ENCODE results near the gene AFDN.

Gene AFDN

DNA sequence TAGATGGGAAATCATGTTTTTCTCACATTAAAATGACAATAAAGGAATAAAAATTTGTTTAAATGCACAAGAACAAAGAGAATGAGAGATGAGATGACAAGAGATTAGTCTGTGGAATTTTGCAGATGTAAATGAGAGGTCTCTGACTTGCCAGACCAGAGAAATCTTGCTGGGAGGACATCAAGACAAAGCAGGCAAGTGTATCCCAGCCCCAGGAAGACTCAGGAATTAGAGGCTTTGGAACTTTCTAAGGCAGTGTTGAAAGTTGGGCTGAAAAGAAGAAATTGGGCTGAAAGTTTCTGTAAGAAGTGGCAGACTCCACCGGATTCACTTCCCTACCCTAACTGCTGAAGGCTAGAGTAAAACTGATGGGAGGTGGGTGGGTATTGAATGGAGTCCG, 54.6 kb downstream of the AFDN start:
- no peak for DNase-seq

DNA sequence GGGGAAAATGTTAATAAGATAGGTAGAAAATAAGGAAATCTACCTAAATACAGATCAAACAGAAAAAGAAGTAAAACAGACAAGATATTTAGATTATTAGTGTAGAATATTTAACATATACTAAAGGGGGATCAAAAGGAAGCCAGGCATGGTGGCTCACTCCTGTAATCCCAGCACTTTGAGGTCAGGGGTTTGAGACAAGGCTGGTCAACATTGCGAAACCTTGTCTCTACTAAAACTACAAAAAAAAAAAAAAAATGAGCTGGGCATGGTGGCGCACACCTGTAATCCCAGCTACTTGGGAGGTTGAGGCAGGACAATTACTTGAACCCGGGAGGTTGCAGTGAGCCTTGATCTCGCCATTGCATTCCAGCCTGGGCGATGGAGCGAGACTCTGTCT, 55.5 kb downstream of the AFDN start:
- no peak for DNase-seq

DNA sequence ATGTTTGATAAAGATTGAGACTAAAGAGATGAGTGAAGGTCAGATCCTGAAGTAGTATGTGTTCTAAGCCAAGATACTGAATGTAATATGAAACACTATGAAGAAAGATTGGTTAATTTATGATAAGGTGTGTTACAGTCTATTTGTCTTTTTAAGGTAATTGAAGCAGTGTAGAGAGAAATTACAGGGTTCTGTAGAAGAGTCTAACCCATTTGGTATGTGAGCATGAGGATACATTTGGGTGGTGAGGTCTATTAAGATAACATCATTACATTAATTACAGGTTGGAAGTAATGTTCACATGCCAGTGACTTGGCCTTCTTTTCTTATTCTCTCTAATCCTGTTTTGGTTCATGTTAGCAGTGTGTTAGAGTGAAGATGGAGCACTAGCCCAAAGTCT, 61.4 kb downstream of the AFDN start:
- DNase-seq: no peak

DNA sequence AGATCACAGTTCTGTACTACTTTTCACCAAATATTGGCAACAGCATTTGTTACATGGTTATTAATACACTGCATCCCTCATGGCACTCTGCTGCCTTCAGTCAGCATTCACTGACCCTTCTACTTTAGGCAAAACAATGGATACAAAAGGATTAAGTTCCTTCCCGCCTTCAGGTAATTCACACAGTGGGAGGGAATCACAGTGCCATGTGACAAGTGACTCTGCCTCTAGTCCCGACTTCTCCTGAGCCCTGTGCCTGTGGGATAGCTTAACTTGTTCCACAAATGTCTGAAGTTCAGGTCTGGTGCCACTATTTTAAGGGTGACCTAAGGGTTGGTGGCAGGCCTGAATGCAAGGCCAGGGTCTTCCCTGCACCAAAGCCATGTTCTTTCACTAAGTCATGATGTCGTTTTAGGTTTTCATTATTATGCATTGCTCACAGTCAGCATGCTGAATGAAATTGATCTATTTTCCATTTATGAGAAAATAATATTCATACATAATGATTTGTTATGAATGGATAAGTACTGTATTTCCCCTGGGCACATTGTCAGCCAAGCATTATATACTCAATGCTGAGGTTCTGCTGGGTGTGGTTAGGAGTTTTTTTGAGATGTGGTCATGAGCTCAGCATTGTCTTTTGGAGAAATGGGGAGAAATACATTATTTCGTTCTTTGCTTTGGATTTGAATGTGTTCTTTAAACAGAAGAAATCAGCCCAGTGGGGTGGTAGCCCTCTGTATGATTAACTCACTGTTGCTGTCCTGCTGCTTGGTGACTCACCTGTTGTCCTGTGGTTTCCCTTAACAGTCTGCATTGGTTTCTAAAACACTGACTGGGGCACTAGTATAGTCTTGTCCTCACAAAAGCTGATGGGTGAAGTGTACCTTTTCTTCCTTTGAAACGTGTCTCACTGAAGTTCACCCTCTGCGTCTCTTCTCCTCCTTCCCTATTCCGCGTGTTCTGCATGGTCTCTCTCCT, 66.4 kb downstream of the AFDN start:
- DNase-seq: no peak

DNA sequence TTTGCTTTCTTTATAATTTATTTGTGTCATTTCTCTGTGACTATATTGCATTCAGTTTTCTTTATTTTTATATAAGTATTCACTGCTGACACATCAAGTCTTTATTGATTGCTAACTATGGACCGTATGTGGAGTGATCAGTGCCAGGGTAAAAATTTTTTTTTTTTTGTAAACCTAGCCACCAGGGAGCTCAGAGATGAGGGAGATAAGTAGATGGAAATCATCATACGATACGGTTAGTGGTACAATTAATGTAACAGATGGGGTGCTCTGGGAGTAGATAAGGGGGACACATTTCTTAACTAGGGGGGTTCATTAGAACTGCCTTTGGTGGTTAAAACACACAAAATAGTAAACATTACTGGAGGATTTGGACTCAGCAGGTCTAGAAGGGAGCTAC, 68.3 kb downstream of the AFDN start:
- DNase-seq: no peak

DNA sequence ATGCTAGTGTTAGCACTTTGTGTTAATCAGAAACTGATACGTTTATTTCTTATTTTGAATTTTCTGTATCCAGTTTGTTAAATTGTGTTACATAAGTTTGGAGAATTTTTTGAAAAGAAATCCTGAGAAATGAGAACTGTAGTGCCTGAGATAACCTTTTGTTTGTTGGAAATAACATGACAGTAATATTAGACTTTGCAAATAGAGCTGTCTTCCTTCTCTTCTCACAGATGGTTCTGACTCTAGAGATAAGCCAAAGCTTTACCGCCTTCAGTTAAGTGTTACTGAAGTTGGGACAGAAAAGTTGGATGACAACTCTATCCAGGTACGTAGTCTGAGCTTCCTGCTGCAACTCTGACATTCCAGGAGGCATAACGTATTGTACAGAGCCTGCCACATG, 69.9 kb downstream of the AFDN start:
- DNase-seq: no peak

DNA sequence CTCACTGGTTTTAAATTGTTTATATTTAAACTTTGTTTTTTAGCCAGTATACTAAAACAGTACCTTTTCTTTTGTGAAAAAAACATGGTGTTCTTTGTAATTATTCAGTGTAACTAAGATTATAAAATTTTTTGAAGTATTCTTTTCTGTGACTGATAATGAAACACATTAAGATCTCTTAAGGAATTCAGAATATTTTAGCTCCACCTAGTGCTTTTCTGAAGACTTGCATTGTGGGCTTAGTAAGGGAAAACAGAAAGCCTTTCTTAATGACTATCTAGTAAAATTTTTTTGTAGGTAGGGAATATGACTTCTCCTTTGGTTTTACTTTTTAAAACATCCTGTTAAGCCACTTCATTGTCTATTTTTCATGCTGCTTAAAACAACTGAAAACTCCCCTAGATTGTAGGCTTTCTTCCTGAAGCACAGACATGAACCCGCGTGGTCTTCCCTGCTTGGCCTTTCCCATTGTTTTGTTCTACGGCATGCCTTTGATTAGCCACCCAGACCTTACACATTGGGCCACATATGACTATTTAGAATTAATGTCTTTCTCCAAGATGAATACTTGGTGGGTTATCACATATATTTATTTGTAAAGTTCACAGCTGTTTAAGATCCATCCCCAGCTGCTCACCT, 72.1 kb downstream of the AFDN start:
- DNase-seq: peak in 1 of 2 donors; percentile 16

DNA sequence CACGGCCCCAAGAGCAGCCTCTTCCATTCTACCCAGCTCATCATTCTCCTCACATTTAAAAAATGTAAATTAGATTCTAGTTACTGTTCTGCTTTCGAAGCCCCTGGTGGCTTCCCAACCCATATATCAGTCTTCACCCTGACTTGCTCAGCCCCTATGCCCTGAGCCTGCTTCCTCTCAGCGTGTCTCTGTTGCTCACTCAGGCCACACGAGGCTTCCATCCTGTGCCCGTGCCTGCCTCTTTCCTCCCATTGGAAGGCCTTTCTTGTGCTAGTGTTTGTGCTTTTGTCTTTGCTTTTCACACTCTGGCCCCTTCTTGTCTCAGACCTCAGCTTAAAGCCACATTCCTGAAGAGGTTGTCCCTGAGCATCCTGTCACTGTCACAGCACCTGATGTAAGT, 78.1 kb downstream of the AFDN start:
- no peak for DNase-seq

DNA sequence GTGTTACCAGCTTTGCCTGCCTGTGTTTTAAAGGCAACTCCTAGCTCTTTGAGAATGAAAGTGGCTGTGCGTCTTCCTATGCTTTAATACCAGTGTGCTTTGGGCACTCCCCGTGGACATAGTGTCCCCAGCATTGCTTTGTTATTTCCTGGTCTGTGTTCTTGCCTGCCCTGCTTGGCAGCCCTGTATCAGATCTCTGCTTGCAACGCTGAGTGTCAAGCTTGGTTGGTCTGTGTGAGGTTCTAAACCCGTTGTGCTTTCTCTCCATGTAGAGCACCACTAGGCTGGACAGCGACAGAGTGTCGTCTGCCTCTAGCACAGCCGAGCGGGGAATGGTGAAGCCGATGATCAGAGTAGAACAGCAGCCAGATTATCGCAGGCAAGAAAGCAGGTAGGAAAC, 80.2 kb downstream of the AFDN start:
- no peak for DNase-seq

DNA sequence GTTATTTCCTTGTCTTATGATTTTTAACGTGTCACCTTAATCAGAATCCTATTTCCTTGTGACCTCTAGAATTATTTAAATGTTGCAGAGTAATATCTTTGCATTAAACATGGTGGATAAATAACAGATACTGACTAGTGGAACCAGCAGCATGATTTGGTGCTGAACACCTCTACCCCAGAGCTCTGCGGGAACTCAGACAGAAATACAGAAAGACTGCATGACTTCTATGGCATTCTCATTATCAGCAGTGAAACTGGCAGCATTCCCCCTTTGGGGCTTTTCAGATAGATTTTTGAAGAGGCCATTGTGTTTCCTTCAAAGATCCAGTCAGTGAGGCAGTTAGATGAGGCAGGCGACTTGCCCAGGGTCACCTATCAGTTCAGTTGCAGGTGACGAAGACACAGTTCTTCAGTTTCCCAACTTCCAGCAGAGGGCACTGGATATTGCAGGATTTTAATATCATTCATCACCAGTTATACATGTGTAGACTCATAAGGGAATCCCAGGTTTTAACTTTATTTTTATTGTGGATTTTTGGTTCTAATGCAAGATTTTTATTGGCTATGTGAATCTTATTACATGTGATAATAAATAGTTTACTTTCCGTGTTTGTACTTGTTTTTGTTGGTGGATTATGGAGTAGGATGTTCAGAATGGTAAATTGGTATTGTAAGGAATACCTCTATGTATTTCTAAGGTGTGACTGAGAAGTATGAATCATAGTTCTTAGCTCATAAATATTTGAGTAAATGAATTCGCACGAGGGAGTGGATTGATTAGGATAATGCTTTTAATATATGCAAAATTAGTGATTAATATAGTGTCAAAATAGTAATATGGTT, 81.3 kb downstream of the AFDN start:
- DNase-seq: no peak

DNA sequence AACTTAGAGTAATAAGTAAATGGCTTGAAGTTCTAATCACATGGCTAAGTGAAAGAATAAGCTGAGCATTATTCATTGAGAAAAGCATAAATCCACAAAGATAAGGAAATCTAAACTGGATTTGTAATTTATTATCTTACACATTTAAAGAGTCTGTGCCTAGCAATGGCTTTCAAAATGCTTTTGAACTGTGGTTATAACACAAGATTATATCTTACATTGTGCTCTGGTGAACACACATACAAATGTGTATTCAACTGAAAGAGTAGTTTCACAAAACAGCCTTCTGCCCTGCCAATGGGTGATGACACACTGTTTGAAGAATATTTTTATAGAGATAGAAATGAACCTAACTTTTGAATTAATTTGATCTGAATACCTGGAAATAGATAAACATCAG, 83.3 kb downstream of the AFDN start:
- DNase-seq: no peak

DNA sequence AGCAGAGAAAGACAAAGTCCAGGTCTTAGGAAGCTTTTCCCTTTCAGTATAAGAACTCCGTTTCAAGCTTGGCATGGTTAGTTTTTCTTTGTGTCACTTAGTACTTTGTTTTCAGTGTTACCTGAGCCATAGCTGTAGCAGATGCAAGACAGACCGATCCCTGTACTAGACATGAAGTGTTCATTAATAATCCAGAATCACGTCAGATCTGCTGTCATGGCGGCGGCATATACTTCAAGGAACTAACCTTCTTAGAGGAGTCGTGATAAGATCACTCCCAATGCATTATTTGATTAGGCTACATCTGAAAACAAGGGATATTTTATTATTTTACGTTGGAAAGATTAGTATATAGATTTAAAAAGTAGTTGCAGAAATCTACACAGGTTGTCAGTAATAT, 83.9 kb downstream of the AFDN start:
- DNase-seq: no peak

DNA sequence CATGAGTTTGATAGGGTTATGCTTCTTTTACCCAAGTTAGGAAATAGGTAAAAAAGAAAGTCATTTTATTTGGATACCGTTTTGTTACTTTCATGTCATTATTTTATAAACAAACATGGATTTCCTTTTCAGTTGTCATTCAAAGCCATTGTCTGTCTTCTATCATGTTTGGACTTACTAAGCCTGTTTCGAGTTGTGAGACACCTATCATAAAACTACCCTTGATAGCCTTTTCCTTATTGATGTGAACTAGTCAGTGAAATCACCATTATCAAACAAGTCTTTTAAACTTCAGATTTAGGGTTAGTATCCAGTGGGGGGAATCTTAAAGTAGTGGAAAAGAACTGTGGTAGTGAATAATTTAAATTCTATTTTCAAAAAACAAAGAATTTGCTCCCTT, 85.8 kb downstream of the AFDN start:
- DNase-seq: no peak

DNA sequence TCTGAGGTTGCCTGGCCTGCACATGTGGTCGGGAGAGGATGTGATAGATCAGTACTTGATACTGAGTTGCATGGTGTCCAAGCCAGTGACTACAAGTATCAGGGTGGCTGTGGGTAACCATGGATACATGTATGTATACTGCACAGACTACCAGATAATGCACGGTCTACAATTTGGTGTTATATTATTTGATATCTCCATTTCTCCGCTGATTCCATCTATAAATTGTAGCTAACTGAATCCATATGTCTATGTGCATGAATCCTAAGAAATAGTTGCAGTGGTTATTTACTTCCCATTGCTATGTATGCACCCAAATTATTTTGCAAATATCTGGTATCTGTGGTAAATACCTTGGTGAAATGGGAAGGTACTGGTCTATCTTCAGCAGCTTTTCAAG, 87.0 kb downstream of the AFDN start:
- no peak for DNase-seq

DNA sequence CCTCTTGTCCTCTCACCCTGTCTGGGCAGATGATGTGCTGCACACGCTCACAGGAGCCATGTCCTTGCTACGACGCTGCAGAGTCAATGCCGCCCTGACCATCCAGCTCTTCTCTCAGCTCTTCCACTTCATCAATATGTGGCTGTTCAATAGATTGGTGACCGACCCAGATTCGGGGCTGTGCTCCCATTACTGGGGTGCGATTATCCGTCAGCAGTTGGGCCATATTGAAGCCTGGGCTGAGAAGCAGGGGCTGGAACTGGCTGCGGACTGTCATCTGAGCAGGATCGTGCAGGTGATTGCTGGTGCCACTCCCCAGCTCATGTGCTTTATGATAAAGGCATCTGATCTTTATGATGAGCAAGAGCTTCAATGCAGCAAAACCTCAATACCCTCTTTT, 88.4 kb downstream of the AFDN start:
- no peak for DNase-seq

DNA sequence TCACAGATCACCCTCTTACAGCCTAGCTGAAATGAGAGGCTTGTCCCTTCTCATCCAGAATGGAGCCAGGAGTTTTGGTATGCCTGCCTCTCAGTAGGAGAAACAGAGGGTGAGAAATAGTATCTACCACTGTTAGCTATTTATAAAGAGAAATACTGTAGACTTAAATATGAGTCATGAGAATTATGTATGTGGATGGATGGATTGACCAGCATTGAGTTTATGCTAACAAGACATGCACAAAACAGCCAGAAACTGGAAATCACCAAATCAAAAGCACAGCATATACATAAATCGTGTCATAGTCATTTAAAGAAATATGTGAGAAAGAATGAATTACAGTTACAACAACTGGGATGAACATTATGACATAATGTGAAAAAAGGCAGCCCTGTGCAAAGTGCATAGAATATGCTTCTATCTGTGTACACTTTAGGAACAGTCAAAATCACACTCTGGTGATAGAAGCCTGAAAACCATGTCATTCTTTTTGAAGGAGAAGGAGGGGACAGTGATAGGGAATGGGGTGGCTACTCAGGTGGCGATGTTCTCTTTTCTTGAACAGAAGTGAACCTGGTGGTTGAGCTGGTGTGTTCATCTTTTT, 90.9 kb downstream of the AFDN start:
- no peak for DNase-seq

DNA sequence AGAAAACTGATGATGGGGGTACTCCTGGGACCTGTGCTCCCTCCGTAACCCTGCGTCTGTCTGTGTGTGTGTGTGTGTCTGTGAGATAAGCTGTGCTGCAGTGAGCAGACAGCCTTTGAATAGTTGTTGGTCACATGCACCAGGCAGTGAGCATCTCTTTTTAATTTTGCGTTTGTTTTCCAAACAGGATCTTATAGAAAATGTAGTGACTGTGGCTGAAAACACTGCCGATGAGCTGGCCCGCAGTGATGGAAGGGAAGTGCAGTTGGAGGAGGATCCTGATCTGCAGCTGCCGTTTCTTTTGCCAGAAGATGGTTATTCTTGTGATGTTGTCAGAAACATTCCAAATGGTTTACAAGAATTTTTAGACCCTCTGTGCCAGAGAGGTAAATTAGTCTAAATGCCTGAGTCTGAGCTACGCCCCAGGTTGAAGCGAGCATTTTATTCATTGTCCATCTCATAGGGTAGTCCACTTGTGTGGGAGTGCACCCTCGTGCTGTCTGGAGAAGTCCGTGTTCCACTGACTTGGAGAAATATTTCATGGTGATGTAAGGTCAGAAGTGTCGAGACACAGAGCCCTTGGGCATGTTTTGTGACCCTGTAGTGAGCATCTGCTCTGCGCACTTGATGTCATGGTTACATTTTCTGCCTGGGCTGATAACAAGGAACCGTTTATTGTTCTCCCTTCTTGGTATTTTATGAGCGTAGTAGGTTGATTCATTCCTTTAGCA, 92.0 kb downstream of the AFDN start:
- no peak for DNase-seq

DNA sequence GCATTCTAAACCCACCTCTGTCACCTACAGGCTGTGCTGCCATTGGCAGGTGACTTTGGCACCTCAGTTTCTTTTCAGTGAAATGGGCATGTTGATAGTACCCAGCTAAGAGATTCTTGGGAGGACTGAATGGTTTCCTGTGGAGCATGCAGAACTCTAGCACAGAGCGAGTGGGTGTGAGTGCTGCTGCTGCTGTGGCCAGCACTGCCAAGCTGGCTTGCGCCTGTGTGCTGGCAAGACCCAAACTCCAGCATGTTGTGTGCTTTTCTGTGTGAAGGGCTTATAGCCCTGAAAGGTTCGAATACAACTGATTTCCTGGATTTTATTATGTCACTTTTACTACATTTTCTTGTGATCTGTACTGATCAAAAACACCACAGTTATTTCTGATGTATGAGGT, 92.6 kb downstream of the AFDN start:
- DNase-seq: no peak

DNA sequence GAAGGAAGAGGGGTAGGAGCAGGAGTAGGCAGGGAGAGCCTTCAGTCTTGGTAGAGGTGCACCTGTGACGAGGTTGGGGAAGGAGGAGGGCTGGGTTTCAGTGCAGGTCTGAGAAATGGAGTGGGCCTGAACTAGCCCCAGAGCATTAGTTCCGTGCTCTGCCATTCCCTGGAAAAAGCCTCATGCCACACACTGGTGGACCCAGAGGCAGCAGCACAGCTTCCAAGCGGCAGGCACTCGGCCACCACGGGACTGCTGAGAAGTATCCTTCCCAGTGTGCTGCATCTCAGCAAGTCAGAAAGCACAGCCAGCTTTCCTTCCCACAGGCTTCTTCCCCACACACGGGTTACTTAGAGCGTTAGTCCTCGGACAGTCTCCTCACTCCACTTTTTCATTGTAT, 93.5 kb downstream of the AFDN start:
- DNase-seq: no peak

DNA sequence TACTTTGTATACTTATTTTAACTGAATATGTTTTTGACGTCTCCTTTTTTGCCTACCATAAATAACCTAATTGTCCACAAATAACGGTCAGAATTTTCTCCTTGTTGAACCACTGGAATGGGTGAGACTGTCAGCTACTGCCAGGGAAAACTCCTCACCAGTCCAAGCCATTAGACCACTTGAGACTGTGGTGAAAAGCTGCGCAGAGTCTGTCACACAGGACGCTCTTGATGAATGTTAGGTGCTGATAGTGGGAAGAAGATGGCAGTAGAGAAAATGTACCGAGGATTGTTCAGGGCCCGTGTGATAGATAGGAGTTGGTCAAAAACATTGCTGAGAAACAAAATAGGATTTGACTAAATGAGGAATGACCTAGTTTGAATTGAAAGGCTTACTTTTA, 95.1 kb downstream of the AFDN start:
- no peak for DNase-seq

DNA sequence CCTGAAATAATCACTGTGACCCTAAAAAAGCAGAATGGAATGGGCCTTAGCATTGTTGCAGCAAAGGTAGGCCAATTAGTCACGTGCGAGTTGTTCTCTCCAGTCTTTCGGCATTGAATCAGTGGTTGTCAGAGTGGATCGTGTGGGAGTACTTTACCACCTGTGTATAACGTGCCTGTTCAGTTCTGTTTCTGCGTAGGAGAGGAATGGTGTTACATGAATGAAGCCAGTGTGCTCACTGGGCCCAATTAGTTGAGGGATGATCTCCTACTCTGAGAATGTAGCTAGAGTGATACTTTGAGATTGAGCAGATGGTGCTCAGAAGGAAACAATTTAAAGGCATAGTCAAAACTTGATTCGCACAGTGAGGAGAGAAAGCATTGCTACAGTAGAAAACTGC, 98.3 kb downstream of the AFDN start:
- no peak for DNase-seq

DNA sequence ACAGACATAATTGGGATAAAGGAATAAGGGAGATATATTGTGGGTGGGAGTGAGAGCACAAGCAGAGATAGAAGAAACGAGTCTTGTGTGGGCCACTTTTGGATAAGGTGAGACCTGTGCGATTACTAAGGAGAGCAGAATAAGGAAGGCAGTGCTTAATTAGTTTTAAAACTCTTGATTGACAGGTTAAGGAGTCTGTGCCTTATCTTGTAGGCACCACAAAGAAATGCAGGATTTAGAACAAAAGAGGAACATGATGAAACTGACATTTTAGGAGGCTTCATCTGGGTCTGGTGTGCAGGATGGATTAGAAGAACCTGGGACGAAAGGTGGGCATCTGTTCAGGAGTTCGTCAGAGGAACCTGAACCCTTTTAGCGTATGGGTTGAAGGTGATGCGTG, 100.5 kb downstream of the AFDN start:
- DNase-seq: no peak

DNA sequence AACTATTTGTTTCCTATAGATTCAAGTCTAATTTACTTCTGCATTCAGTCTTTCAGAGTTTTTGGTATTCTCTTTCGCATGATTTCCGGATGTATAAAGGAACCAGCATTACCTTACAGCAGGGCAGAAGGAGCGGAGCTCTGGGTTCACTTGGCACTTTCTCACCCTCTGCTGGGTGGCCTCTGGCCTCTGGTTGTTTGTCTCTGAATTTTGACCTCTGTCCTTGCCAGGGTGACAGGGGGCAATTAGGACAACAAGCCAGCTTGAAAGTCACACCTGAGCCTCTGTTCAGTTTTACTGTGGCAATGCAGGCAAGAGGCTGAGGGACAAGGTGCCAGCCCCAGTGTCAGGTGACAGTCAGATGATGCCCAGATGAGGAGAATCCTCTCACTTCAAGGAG, 101.4 kb downstream of the AFDN start:
- no peak for DNase-seq

Data from bone marrow (tissue), 2 donors.